Brain microvascular endothelial cell (primary cell): ENCODE results near the gene DDX41.
"Not testable (repeated sequence)": the region's sequence is repeated elsewhere in the genome, so short reads cannot be mapped to it uniquely, and the experiment has no call there.

ENCODE experiments used
- DNase-seq: peaks from one replicate; pipeline ENCODE4 v3.0.0-alpha.2; 2020
- H3K27ac ChIP-seq: fragments of 250-450 bp; sonication (Bioruptor Pico); 2 replicates; pipeline ENCODE4 v1.5.1; 2020; ENCODE audit warnings: mild to moderate bottlenecking, moderate library complexity
- H3K27me3 ChIP-seq: fragments of 250-450 bp; sonication (Bioruptor Pico); replicated peaks from 2 replicates; pipeline ENCODE4 v1.5.1; 2020; ENCODE audit warnings: mild to moderate bottlenecking
- H3K36me3 ChIP-seq: fragments of 250-450 bp; sonication (Bioruptor Pico); replicated peaks from 2 replicates; pipeline ENCODE4 v1.5.1; 2020; ENCODE audit warnings: mild to moderate bottlenecking
- H3K4me3 ChIP-seq: 2 replicates; pipeline ENCODE4 v1.5.1; 2011; ENCODE audit warnings: low read depth, mild to moderate bottlenecking, control low read depth, low read length, moderate library complexity
- CTCF ChIP-seq: IDR thresholded peaks from 2 replicates; pipeline ENCODE4 v1.5.1; 2011; ENCODE audit warnings: low read depth, mild to moderate bottlenecking, moderate library complexity, low read length, control low read depth, inconsistent platforms; ENCODE audit errors: missing control alignments
- in situ Hi-C: cut with HindIII; loops from 2 replicates; pipeline ENCODE4 v1.10.0; 2017; ENCODE audit warnings: low sequenced_read_pairs, low pct_ligation_motif_present

Gene DDX41

GRCh38 chr5:177516601-177517568 is at the start of gene DDX41:
DDX41 (minus strand) TSS chr5:177516961; CDS start chr5:177516945, 16 bp downstream.
- H3K27ac ChIP-seq: peak within 1 kb of the TSS; percentile 74
- peak; percentile 23 for TF ChIP-seq CTCF
- peak within 1 kb of the TSS; percentile 100 for H3K4me3 ChIP-seq
- DNase-seq: peak; percentile 98
- peaks cover 66% of the 10 kb centered on the region for H3K36me3 ChIP-seq
- no peaks in the 10 kb centered on the region for H3K27me3 ChIP-seq
- in situ Hi-C loops: no loop called here

GRCh38 chr5:177565046-177565445 is 48.3 kb upstream of the DDX41 start:
- in situ Hi-C loops: no loop called here
- H3K36me3 ChIP-seq: no peaks in the 10 kb centered on the region
- TF ChIP-seq CTCF: no peak
- H3K27ac ChIP-seq: no peak overlapping the region
- no peak for DNase-seq
- no peaks in the 10 kb centered on the region for H3K27me3 ChIP-seq
- H3K4me3 ChIP-seq: no peak overlapping the region

- H3K27ac ChIP-seq, H3K36me3 ChIP-seq, H3K4me3 ChIP-seq, H3K27me3 ChIP-seq, in situ Hi-C loops, DNase-seq: not testable (repeated sequence)
Observed at GRCh38 chr5:177559446-177559941, 42.7 kb upstream of the DDX41 start.

GRCh38 chr5:177557796-177558195 is 41.0 kb upstream of the DDX41 start:
- H3K4me3 ChIP-seq: no peak overlapping the region
- no peak for TF ChIP-seq CTCF
- in situ Hi-C loops: no loop called here
- no peak overlapping the region for H3K27ac ChIP-seq
- no peaks in the 10 kb centered on the region for H3K27me3 ChIP-seq
- H3K36me3 ChIP-seq: no peaks in the 10 kb centered on the region
- no peak for DNase-seq

- no peaks in the 10 kb centered on the region for H3K36me3 ChIP-seq
- in situ Hi-C loops: no loop called here
- no peaks in the 10 kb centered on the region for H3K27me3 ChIP-seq
- no peak for TF ChIP-seq CTCF
- DNase-seq: no peak
- H3K4me3 ChIP-seq: no peak overlapping the region
- no peak overlapping the region for H3K27ac ChIP-seq
Observed at GRCh38 chr5:177557041-177557647, 40.4 kb upstream of the DDX41 start.

GRCh38 chr5:177555665-177556064 is 38.9 kb upstream of the DDX41 start:
- Histone ChIP-seq H3K27ac (no peak overlapping the region), H3K36me3 (peaks cover 3% of the 10 kb centered on the region), H3K4me3 (no peak overlapping the region), H3K27me3 (no peaks in the 10 kb centered on the region)
- TF ChIP-seq CTCF: no peak
- DNase-seq: no peak
- in situ Hi-C loops: no loop called here
